GM18520 (cell line): ENCODE measurements around the gene COL26A1.
"Not testable (repeated sequence)": the region's sequence is repeated elsewhere in the genome, so short reads cannot be mapped to it uniquely, and the experiment has no call there.

ENCODE experiments used
- ATAC-seq: cut with Tn5 transposase; IDR thresholded peaks from one replicate; pipeline ENCODE4 v1.9.1; 2021; ENCODE audit not compliant: unreplicated experiment

The COL26A1 gene

DNA sequence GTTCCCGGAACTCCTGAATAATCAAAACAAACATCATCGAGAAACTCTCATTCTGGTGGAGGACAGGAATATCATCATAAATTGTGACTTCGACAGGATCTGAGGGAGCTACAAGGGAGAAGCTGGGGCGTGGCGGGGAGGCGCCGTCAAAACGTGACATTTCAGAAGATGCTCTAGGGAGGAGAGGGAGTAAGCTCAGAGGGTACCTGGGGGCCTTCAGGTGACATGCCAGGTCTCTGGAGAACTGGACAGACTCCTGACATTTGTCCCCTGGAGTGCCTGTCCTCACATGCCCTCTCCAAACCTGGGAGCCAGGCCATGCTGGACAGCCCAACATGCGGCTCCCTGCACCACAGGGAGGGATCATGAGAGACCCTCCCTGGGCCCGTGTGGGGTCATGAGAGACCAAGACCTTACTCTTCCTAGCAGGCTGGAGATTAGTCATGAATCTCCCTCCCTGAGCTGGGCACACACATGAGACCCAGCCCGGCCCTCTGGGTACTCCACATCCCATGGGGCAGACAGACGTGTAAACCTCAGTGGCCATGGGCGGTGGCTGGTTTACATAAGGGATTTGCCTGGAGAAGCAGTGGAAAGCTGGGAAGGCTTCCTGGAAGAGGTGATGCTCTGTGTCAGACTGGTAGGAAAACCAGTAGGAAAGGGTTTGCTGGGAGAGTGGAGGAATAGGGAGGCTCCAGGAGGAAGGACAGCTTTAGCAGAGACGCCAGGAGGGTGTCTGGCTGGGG, 185.4 kb downstream of the COL26A1 start:
- no peak for ATAC-seq

DNA sequence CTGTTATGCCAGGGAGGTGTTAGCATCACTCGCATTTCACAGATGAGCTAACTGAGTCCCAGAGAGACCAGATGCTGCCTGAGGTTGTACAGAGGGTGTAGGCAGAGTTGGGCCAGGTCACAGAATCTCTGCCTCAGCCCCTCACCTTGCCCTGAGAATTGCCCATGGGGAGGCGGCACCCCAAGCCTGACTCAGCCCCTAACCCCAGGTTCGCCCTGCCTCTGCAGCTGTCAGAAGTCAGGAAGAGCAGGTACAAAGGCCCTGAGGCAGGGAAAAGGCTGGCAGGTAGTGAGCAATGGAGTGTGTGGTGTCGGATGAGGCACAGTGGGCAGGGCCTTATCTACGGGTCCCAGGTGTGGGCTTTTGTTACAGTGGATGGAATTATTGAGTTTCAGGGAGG, 187.1 kb downstream of the COL26A1 start:
- ATAC-seq = no peak

DNA sequence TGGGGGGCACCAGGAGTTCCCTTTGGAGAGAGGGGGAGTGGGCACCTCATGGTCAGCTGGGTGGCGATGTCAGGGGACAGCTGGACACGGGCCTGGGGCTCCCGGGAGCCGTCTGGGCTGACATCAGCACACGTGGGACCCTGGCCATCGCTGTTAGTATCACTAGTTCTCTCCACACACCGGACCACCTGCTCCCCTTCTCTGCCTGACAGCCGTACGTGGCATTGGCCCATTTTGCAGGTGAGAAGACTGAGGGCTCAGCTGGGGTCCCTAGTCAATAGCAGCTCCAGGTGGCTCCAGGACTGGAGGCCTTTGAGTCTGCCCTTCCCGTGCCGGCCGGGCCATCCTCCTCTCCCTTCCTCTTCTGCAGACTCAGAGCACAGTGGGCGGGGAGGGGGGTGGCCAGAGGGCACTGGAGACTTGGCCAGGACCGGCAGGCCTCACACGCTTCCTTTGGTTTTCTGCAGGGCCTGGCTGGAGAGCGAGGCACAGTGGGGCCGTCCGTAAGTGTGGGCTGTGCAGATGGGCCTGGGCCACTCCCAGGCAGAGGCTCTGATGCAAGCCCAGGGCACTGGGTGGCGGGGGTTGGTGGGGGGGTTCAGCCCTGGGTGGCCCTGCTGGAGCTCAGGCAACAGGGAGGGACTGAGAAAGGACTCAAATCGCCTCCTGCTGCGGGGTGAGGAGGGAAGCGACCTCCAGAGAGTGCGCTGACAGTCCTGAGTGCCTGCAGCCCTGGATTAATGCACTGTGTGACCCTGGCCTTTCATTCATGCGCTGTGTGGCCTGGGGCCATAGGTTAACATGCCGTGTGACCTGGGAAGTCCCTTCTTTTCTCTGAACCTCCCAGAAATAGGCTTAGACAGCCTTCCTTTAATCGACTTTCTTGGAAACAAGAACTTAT, 188.2 kb downstream of the COL26A1 start:
- no peak for ATAC-seq

DNA sequence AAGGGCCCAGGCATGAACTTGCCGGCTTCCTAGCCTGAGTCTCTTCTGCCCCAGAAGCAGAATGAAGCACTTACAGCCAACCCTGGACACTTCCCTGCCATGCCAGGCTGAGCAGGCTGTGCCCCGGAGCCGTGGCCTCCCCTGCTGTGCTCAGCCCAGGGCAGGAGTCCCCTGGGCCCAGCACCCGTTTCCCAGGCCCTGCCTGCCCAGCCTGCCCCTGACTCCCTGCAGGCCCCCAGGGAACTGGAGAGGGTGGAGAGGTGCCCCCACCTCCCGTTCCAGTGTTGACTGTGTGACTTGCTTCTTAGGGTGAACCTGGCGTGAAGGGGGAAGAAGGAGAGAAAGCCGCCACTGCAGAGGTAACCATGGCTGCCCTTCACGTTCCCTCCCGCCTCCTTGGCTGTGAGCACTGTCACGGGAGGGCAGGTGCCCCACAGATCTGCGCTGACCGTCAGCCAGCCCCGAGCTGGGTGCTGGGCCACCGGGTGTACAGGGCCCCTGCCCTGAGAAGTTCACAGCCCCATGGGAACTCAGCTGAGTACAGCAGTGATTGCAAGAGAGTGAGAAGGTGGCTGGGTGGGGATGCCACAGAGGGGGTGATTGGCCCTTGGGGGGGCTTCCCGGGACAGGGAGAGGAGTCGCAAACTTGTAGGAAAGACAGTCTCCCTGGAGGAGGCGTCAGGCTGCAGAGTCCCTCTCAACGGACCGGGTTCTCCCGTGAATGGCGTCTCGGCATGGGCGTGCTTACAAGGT, 190.5 kb downstream of the COL26A1 start:
- no peak for ATAC-seq

DNA sequence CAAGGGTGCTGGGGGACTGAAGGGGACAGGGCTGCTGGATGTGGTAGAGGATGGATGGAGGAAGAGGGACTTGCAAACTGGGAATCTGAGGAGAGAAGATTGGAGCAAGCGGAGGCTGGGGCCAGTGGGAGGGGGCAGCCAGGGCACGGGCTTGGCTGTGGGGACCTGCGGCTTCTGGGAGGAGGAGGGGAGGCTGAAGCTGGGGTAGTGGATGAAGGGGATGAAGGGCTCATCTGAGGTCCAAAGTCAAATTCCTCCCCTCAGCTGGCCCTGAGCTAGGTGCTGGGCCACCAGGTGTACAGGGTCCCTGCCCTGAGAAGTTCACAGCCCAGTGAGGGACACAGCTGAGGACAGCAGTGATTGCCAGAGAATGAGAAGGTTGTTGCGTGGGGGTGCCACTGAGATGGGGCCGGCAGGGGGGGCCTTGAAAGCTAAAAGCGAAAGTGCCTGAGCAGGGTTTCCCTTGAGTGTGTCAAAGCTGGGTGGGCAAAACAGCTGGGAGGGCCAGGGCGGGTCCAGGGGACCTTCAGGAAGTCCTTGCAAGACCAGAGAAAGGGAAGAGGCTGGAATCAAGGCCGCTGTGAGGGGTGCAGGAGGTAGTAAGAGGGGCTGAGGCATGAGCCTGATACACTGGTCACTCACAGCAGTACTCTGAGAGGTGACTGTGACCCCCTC, 191.2 kb downstream of the COL26A1 start:
- no peak for ATAC-seq

DNA sequence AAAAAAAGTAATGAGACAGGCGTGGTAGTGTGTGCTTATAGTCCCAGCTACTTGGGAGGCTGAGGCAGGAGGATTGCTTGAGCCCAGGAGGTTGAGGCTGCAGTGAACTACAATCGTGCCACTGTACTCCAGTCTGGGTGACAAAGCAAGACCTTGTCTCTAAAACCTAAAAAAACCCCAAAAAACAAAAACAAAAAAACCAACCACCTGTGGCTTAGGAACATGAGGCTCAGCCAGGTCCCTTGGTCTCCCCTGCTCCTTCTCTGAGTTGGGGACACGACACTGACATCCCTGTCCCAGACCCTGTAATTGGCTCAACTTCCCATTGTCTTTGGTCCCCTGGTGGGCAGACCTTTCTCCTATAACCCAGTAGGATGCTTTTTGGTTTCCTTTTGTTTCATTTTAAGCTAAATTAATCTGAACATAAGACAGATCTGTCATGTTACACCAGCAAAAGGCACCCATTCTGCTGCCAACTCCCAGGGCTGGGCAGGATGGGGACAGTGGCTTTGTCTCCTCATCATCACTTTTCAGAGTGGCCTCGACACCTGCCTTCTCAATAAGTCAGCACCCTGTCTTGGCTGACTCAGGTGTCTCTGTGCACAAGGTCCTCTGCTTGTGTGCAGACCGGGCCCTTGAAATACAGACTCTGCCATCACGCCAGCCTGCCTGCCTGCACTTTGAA, 192.1 kb downstream of the COL26A1 start:
- ATAC-seq = no peak

DNA sequence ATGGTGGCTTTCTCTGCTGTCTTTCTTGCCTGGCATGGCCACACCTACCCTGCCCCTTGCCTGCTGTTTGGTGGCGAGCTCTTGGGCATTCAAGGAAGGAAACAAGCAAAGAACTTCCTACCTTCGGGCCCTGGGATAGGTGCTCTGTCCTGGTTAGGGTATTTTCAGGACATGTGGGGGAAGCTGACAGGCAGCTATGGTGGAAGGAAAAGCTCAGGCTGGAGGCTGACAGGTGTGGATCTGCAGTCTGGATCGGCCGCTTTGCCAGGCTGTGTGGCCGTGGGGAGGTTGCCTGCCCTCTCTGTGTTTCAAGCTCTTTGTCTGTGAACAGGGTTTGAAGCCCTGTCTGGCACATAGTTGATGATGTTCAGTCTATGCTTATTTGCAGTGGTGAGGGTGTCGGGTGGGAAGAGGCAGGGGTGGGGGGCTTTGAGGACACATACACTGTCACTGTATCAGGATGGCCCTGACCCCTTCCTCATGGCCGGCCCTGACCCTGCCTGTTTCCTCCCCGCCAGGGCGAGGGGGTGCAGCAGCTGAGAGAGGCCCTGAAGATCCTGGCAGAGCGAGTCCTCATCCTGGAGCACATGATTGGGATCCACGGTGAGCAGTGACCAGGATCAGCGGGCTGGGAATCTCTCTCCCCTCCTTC, 192.7 kb downstream of the COL26A1 start:
- no peak for ATAC-seq

DNA sequence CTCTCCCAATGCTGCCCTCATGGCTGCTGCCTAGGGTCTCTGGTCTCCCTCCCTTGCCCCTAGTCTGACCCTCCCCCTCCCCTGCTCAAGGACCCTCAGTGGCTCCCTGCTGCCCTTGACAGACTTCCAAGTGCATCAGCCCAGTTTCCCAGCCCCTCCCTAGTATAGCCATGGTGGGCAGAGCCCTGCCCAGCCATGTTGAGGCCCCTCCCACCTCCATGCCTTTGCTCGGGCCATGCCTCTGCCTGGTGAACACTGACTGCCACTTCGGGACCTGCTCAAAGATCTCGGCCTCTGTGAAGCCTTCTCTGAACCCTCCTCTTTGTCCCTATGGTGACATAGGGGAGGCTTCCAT, 193.2 kb downstream of the COL26A1 start:
- ATAC-seq = no peak

DNA sequence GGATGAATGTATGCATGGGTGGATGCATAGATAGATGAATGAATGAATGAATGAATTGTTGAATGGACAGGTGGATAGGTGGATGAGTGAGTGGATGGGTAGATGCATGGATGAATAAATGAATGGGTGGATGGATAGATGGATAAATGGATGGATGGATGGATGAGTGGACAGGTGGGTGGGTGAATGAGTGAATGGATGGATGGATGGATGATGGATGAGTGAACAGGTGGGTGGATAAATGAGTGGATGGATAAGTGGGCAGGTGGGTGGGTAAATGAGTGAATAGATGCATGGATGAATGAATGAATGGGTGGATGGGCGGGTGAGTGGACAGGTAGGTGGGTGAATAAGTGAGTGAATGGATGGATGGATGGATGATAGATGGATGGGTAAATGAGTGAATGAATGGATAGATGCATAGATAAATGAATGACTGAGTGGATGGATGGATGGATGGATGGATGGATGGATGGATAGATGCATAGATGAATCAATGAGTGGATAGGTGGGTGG, 193.8 kb downstream of the COL26A1 start:
- no peak for ATAC-seq

DNA sequence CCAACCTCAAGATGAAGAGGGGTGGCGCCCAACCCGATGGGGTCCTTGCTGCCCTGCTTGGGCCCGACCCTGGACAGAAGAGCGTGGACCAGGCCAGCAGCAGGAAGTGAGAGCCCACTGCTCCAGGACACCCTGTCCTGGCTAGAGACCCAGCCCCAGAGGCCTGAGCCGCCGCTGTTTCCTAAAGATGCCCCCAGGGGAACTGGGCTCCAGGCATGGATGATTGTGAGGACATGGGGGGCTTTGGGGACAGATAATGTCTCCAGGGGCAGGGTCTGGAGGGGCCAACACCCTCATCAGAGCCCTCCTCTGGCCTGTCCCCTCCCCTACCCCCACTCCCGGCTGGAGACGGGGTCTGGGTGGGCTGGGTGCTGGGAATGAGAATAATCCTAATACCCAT, 194.7 kb downstream of the COL26A1 start:
- ATAC-seq = no peak

DNA sequence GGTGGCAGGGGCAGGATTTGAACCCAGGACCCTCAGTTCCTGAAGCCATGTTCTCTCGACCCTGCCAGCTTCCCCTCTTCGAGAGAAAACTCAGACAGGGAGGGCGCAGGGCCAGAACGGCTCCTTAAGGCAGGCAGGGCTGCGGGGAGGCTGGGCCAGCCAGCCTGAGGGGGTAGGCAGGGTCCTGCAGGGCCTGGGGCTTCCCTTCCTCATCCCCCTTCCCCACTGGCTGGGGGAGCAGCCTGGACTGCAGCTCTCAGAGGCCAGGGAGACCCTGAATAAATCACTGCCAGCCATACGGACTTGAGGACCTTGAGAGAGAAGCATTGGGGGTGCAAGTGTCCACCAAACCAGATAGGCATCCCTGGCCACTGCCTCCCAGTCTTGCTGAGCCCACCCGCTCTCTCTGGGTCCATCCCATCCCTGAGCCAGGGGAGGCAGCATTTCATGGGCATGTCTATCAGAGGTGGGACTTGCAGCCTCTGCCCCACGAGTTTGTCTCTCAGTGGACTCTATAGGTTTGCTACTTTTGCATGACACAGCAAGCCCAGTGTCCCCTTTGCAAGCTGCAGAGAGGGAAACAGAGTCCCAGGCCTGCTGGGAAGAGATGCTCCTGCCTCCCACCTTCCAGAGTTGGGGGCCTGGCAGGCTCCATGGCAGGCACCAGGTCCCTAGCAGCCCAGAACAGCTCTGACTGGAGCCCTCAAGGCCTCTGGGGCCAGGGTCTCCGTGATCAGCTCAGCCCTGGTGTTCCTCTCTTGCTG, 195.5 kb downstream of the COL26A1 start:
- ATAC-seq = no peak

DNA sequence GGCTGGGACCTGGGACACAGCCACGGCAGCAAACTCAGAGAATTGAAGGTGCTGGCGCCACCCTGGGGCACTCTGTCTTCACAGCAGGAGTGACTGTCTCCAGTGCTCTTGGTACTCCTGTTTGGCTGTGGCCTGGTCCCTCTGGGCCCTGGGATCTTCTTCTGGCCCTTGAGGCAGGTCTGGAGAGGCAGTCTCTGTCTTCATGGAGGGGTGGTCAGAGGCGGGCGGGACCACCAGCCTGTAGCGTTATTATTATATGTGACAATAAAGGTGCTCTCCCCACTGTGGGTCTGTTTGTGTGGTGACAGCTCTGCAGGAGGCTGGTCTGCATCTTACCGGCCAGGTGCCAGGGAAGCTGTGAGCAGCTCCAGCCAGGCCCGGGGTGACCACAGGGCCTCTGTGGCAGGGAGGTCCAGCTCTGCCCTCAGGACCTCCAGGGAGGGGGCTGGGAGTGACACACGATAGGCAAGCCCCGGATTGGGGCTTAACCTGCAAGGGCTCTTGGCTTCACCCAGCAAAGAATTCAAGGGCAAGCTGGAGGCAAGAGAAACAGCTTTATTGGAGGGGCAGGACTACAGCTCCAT, 196.2 kb downstream of the COL26A1 start:
- no peak for ATAC-seq

DNA sequence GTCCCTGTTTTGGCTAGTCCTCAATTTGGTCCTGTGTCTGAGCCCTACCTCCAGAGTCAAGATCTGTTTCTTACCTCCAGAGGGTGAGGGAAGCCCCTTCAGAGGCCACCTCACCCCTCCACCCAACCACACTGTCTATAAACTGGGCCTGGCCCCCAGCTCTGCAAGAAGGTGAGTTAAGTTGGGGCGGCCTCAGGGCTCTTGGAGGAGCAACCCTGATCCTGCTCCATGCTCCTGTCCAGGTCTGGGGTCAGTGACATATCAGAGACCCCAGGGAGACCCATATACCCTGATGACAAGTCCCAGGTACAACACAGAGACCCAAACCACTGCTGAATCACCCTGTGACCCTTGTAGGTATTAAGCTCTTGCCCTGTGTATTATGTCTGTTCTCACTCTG, 196.9 kb downstream of the COL26A1 start:
- no peak for ATAC-seq

DNA sequence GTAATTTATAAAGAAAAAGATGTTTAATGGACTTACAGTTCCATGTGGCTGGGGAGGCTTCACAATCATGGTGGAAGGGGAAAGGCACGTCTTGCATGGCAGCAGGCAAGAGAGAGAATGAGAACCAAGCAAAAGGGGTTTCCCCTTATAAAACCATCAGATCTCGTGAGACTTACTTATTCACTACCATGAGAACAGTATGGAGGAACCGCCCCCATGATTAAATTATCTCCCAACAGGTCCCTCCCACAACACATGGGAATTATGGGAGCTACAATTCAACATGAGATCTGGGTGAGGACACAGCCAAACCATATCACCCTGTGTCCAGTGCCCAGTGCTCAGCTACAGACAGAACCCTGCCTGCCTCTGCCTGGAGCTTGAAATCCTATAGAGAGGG, 197.3 kb downstream of the COL26A1 start:
- not testable (repeated sequence) for ATAC-seq

DNA sequence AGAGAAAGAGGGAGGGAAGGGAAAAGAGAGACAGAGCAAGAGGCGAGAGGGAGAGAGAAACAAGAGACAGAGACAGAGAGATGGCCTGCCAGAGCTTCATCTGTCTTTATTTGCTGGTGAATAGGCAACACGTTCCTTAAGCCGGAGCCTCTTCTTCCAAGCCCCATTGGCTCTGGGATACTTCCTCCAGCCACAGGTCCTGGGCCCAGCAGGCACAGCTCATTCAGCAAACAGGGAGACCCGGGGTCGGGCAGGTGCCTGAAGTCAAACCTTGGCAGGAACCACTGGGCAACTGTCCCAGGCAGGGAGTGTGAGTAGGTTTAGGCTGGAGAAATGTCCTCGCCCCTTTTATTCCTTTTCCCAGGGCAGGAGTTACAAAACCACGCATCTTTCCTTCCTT, 198.2 kb downstream of the COL26A1 start:
- ATAC-seq = no peak

DNA sequence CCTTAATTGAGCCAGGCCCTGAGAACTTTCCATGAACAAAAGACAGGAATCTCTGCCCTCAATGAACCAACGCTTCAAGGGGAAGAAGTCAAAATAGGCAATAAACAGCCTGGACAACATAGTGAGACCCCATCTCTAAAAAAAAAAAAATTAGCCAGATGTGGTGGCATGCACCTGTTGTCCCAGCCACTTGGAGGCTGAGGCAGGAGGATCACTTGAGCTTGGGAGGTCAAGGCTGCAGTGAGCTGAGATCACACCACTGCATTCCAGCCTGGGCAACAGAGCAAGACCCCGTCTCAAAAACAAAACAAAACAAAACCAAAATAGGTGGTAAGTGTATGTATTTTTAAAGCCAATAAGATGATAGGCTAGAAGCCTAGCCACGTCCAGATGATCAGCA, 198.6 kb downstream of the COL26A1 start:
- not testable (repeated sequence) for ATAC-seq

DNA sequence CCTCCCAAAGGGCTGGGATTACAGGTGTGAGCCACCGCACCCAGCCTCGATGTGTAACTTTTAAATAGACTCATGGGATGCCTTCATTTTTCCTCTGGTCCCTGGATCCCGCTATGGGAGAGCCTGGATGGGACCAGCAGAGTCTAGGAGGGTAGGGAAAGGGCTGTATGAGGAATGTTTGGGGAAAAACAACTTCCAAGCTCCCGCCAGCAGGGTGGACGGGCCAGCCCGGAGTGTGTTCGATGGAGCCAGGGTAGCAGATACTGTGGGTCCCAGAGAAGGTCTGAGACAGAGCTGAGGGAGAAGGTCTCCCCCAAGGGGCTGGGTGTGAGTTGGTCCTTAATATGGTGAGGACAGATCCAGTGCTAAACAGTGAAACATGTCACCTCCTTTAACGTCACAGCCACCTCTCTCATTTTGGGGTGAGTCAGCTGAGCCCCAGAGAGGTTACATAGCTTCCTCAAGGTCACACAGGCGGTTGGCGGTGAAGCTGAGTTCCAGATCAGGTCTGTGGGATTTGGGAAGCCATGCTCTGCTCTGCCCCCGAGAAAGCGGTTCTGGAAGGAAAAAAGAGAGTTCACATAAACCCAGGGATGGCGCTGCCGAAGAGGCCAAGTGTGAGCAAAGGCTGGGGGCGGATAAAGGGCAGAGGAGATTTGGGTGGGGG, 200.0 kb downstream of the COL26A1 start:
- no peak for ATAC-seq
